K562 treated with DMSO at 1 percent for 24 hours (cell line): ENCODE results near the gene SPANXN3. TPM values are rescaled to one million over a fixed set of nuclear protein-coding genes. Genes with fewer than 3 reads are reported as not detected.

Experiments used
- total RNA-seq: library from RNA; unstranded; fragments of 300-600 nt; gene quantifications from 2 replicates; pipeline ENCODE4 v1.2.3, GENCODE V29; 2022; ENCODE audit warnings: low read depth; ENCODE audit not compliant: insufficient read depth

SPANXN3 gene, protein sequence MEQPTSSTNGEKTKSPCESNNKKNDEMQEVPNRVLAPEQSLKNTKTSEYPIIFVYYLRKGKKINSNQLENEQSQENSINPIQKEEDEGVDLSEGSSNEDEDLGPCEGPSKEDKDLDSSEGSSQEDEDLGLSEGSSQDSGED
- total RNA-seq = not detected in 2 replicates

GRCh38 chrX:143517375-143517774 lies at the start of gene SPANXN3:
Gene SPANXN3, minus strand, starts transcription at chrX:143517475. Its CDS starts 84 bp downstream, at chrX:143517391.

Other genes with a start within 250 kb of the SPANXN3 start
- gene SLITRK4, start 118.6 kb upstream of the SPANXN3 start, total RNA-seq = not detected in 2 replicates
- gene SPANXN2, start 203.3 kb upstream of the SPANXN3 start, total RNA-seq = not detected in 2 replicates